Smooth muscle cell (in vitro differentiated cells): ENCODE measurements around the gene MYH7. TPM values are rescaled to one million over a fixed set of nuclear protein-coding genes. Genes with fewer than 3 reads are reported as not detected.
A peak's percentile ranks its signal among the peaks of the same experiment; 100 is the strongest.
"Not testable (repeated sequence)": the region's sequence is repeated elsewhere in the genome, so short reads cannot be mapped to it uniquely, and the experiment has no call there.

Experiments
- DNase-seq: peaks from one replicate; lab custom pipeline; 2025; ENCODE audit not compliant: unreplicated experiment; lab: John Stamatoyannopoulos, UW
- H2AFZ ChIP-seq: fragments of 200-600 bp; sonication (generic); 2 replicates; pipeline ENCODE4 v1.6.0; 2016; ENCODE audit warnings: antibody characterized with exemption, low read depth, mild to moderate bottlenecking
- H3F3A ChIP-seq: fragments of 200-600 bp; sonication (generic); 2 replicates; pipeline ENCODE4 v1.6.0; 2017; ENCODE audit warnings: antibody characterized with exemption, low read depth
- H3K27ac ChIP-seq: fragments of 200-600 bp; sonication (generic); 2 replicates; pipeline ENCODE4 v1.5.1; 2016; ENCODE audit warnings: low read depth, mild to moderate bottlenecking
- H3K27me3 ChIP-seq: fragments of 200-600 bp; sonication (generic); 2 replicates; pipeline ENCODE4 v1.6.1; 2016; ENCODE audit warnings: low read depth, mild to moderate bottlenecking
- H3K36me3 ChIP-seq: fragments of 200-600 bp; sonication (generic); 2 replicates; pipeline ENCODE4 v1.5.1; 2016; ENCODE audit warnings: low read depth
- H3K4me1 ChIP-seq: fragments of 200-600 bp; sonication (generic); 2 replicates; pipeline ENCODE4 v1.5.1; 2016; ENCODE audit warnings: low read depth
- H3K4me2 ChIP-seq: fragments of 200-600 bp; sonication (generic); 2 replicates; pipeline ENCODE4 v1.6.0; 2016; ENCODE audit warnings: mild to moderate bottlenecking
- H3K4me3 ChIP-seq: fragments of 200-600 bp; sonication (generic); 2 replicates; pipeline ENCODE4 v1.5.1; 2016; ENCODE audit warnings: mild to moderate bottlenecking
- H3K79me2 ChIP-seq: fragments of 200-600 bp; sonication (generic); 2 replicates; pipeline ENCODE4 v1.6.0; 2016; ENCODE audit warnings: low read depth, mild to moderate bottlenecking
- H3K9ac ChIP-seq: fragments of 200-600 bp; sonication (generic); 2 replicates; pipeline ENCODE4 v1.6.0; 2016; ENCODE audit warnings: low read depth
- H3K9me3 ChIP-seq: fragments of 200-600 bp; sonication (generic); replicated peaks from 2 replicates; pipeline ENCODE4 v1.5.1; 2016; ENCODE audit warnings: low read depth
- H4K20me1 ChIP-seq: fragments of 200-600 bp; sonication (generic); 2 replicates; pipeline ENCODE4 v1.6.0; 2016; ENCODE audit warnings: low read depth
- WGBS: methylation state at CpG from one replicate; pipeline ENCODE4 v1.1.7; 2016; ENCODE audit warnings: low lambda C conversion rate; 5-methylcytosine and 5-hydroxymethylcytosine counted together
- polyA plus RNA-seq: library from polyadenylated mRNA; unstranded; fragments of >200 nt; fragmentation: Nextera tagmentation; extraction: Ambion mirVana; gene quantifications from 2 replicates; pipeline ENCODE4 v1.2.1, GENCODE V29; 2016
- total RNA-seq: library from RNA; depleted of rRNA; stranded (reverse); fragments of >200 nt; gene quantifications from 2 replicates; pipeline ENCODE4 v1.2.3, GENCODE V29; 2014
- TF ChIP-seq, protein P1 (sequence below): fragments of 200-600 bp; sonication (generic); IDR thresholded peaks from 2 replicates; pipeline ENCODE4 v1.5.1; 2017; ENCODE audit warnings: borderline replicate concordance, mild to moderate bottlenecking, antibody characterized with exemption; ENCODE audit not compliant: insufficient read depth, poor library complexity, severe bottlenecking

The MYH7 gene
- total and polyA plus RNA-seq, 2 experiments from 2014 or later, result not detected

GRCh38 chr14:23457587-23458445 is 22.4 kb upstream of the MYH7 start:
- no peaks in the 10 kb centered on the region for H3K79me2 ChIP-seq
- no peaks in the 10 kb centered on the region for H3K9me3 ChIP-seq
- 90% methylated on average over 5 of the region's 5 CpGs for WGBS
- H3K27me3 ChIP-seq, result no peaks in the 10 kb centered on the region
- H3K9ac ChIP-seq, result no peak overlapping the region
- TF ChIP-seq, protein P1, sequence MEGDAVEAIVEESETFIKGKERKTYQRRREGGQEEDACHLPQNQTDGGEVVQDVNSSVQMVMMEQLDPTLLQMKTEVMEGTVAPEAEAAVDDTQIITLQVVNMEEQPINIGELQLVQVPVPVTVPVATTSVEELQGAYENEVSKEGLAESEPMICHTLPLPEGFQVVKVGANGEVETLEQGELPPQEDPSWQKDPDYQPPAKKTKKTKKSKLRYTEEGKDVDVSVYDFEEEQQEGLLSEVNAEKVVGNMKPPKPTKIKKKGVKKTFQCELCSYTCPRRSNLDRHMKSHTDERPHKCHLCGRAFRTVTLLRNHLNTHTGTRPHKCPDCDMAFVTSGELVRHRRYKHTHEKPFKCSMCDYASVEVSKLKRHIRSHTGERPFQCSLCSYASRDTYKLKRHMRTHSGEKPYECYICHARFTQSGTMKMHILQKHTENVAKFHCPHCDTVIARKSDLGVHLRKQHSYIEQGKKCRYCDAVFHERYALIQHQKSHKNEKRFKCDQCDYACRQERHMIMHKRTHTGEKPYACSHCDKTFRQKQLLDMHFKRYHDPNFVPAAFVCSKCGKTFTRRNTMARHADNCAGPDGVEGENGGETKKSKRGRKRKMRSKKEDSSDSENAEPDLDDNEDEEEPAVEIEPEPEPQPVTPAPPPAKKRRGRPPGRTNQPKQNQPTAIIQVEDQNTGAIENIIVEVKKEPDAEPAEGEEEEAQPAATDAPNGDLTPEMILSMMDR, result no peak
- no peaks in the 10 kb centered on the region for H4K20me1 ChIP-seq
- no peak for DNase-seq
- no peaks in the 10 kb centered on the region for H3F3A ChIP-seq
- H3K27ac ChIP-seq, result no peak overlapping the region
- H2AFZ ChIP-seq, result no peak overlapping the region
- H3K4me3 ChIP-seq, result no peak overlapping the region
- H3K4me2 ChIP-seq, result no peak overlapping the region
- H3K4me1 ChIP-seq, result no peaks in the 10 kb centered on the region
- H3K36me3 ChIP-seq, result no peaks in the 10 kb centered on the region

GRCh38 chr14:23456883-23457586 is 21.6 kb upstream of the MYH7 start:
- not testable (repeated sequence) for H2AFZ ChIP-seq, H3K27ac ChIP-seq, DNase-seq, H3K79me2 ChIP-seq, H3F3A ChIP-seq, H3K4me3 ChIP-seq, H3K4me1 ChIP-seq, H3K9me3 ChIP-seq, H3K36me3 ChIP-seq, H3K9ac ChIP-seq, H3K27me3 ChIP-seq, H3K4me2 ChIP-seq, H4K20me1 ChIP-seq
- WGBS, result 88% methylated on average over 11 of the region's 11 CpGs
- TF ChIP-seq, protein P1, result peak; percentile 15

GRCh38 chr14:23454445-23454856 is 19.0 kb upstream of the MYH7 start:
- H4K20me1 ChIP-seq, result no peaks in the 10 kb centered on the region
- no peak for DNase-seq
- H3K27me3 ChIP-seq, result no peaks in the 10 kb centered on the region
- H3K79me2 ChIP-seq, result no peaks in the 10 kb centered on the region
- TF ChIP-seq, protein P1, result no peak
- 8% methylated on average over 1 of the region's 1 CpG for WGBS
- H2AFZ ChIP-seq, result peak overlapping the region; percentile 80
- no peak overlapping the region for H3K9ac ChIP-seq
- no peaks in the 10 kb centered on the region for H3K4me1 ChIP-seq
- no peak overlapping the region for H3K4me3 ChIP-seq
- H3K36me3 ChIP-seq, result no peaks in the 10 kb centered on the region
- H3K27ac ChIP-seq, result peak overlapping the region; percentile 1
- H3K4me2 ChIP-seq, result peak overlapping the region; percentile 14
- H3K9me3 ChIP-seq, result no peaks in the 10 kb centered on the region
- no peaks in the 10 kb centered on the region for H3F3A ChIP-seq
